22Rv1 (cell line): ENCODE data around the gene SCAP.
"Not testable (repeated sequence)": the region's sequence is repeated elsewhere in the genome, so short reads cannot be mapped to it uniquely, and the experiment has no call there.

Experiments
- H3K27ac ChIP-seq: fragments of 450-650 bp; 2 replicates; pipeline ENCODE4 v1.5.1; 2017
- ZFX ChIP-seq: fragments of 450-650 bp; IDR thresholded peaks from 2 replicates; pipeline ENCODE4 v1.6.1; 2017; ENCODE audit warnings: antibody characterized with exemption, borderline replicate concordance
- TF ChIP-seq, protein P1 (sequence below): fragments of 450-650 bp; IDR thresholded peaks from 2 replicates; pipeline ENCODE4 v1.5.1; 2017; ENCODE audit warnings: mild to moderate bottlenecking

The SCAP gene

DNA sequence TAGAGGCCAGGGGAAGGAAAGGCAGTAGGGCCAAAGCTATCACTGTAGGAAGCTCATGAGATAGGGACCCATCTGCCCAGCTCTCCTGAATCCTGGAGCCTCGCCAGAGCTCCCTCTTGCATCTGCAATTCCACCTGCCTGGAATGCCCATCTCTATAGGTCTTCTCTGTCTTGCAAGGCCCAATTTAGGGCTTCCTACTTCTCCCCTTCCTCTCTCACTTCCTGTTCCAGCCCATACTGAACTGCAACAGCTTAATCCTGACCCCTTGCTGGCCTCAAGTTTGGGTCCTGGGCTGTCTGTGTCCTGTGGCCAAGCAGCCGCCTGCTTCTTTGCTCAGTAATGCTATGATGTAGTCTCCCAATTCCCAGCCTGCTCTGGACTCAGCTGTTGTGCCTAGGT is 98.6 kb downstream of the SCAP start:
- H3K27ac ChIP-seq, result no peak overlapping the region
- TF ChIP-seq, protein P1, sequence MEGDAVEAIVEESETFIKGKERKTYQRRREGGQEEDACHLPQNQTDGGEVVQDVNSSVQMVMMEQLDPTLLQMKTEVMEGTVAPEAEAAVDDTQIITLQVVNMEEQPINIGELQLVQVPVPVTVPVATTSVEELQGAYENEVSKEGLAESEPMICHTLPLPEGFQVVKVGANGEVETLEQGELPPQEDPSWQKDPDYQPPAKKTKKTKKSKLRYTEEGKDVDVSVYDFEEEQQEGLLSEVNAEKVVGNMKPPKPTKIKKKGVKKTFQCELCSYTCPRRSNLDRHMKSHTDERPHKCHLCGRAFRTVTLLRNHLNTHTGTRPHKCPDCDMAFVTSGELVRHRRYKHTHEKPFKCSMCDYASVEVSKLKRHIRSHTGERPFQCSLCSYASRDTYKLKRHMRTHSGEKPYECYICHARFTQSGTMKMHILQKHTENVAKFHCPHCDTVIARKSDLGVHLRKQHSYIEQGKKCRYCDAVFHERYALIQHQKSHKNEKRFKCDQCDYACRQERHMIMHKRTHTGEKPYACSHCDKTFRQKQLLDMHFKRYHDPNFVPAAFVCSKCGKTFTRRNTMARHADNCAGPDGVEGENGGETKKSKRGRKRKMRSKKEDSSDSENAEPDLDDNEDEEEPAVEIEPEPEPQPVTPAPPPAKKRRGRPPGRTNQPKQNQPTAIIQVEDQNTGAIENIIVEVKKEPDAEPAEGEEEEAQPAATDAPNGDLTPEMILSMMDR, result no peak
- no peak for TF ChIP-seq ZFX

DNA sequence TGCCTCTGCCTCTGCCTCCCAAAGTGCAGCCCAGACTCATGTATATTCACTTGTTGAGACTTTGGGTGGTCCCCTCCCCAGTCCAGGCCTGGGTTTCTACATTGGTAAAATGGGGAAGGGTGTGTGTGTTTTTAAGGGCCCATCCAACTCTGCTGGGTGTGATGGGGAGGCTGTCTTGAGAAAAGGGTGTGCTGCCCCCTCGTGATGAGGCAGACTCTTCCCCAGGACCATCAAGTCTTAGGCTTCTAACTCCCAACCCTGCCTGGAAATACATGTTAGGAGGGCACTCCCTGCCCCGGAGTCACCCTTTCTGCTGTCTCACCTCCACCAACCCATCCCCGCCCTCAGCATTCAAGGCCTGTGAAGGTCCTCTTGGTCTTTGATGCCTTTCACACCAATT is 99.3 kb downstream of the SCAP start:
- TF ChIP-seq, protein P1, result no peak
- TF ChIP-seq ZFX, result no peak
- no peak overlapping the region for H3K27ac ChIP-seq

DNA sequence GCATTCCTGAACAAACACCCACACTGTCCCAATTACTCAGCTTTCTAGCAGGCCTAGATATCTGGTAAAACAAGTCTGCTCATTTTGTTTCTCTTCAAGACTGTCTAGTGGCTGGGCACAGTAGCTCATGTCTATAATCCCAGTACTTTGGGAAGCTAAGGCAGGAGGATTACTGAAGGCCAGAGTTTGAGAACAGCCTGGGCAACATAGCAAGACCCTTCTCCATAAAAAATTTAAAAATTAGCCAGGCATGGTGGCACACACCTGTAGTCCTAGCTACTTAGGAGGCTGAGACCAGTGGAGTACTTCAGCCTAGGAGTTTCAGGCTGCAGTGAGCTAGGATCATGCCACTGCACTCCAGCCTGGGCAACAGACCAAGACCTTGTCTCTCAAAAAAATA is 101.2 kb downstream of the SCAP start:
- TF ChIP-seq, protein P1, result no peak
- TF ChIP-seq ZFX, result no peak
- H3K27ac ChIP-seq, result no peak overlapping the region

DNA sequence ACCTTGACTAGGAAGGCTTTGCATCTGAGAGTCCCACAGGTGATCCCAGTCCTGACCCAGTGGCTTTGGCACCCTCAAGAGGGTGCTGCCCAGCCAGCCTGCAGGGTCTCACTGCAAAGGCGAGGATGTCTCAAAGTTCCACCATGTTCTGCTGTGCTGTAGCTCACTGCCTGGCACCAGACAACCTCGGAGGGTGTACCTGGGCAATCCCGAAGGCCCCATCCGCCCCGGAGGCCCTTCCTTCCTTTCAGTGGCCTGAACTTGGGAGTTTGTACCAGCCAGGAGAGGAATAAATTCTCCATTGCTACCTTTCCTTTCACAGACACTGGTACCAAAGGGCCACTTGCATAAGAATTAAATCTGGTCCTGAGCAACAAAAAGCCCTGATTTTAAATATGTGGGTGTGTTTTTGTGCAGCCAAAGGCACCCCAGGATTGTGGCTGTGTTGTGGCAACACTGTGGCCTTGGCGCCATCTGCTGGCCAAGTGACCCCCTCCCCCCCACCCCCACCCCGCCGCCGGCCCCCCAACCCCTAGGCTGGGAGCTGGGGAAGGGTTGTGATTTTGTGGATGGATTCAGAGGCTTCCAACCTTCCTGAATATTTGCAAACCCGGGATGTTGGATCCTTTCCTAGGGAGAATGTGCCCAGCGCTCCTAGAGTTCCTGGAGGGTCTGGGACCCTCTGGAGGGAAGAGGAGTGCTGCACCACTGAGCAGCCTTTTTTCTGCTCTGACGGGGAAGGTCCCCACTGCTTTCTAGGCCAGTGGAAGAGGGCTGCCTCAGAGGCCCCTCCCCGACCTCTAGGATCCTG is 104.6 kb downstream of the SCAP start:
- TF ChIP-seq, protein P1, result peak; percentile 67
- no peak for TF ChIP-seq ZFX
- H3K27ac ChIP-seq, result no peak overlapping the region

DNA sequence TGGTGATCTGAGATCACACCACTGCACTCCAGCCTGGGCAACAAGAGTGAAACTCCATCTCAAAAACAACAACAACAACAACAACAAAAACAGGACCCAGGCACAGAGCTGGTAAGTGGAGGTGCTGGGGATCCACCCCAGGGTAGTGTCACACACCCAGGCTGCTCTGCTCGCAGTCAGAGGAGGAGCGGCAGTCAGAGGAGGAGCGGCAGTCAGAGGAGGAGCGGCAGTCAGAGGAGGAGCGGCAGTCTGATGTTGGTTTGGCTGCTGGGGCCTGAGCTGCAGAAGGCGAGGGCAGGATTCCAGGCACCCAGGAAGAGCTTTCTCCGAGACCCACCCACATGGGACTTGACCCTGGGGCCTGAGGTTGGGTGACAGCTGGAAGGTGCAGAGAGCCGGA is 105.7 kb downstream of the SCAP start:
- not testable (repeated sequence) for H3K27ac ChIP-seq

DNA sequence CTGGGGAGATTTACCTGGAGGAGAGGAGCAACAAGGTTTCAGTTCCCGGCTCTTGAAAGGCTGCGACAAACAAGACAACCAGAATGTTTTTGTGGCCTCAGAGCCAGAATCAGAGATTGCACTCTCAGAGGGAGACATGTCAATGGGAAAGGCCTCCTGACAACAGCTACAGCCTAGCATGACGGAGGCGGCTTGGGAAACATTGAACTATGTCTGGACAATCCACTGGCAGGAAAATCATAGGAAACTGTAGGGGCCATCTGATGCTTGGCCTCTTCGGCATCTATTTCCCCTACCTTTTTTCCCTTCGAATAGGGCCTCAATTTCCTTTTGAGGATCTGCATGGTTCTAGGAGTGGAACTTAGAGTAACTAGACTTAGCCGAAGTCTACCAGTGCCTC is 108.1 kb downstream of the SCAP start:
- TF ChIP-seq, protein P1, result no peak
- no peak for TF ChIP-seq ZFX
- H3K27ac ChIP-seq, result no peak overlapping the region

DNA sequence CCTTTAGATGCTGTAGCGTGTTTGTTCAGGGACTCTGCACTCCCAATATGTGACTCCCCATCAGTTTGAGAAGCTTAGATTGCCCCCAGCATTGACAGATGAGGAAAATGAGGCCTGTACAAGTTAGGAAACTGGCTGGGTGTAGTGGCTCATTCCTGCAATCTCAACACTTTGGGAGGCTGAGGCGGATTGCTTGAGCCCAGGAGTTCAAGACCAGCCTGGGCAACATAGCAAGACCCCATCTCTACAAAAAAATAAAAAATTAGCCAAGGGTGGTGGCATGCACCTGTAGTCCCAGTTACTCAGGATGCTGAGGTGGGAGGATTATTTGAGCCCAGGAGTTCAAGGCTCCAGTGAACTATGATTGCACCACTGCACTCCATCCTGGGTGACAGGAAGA is 108.9 kb downstream of the SCAP start:
- TF ChIP-seq, protein P1, result no peak
- TF ChIP-seq ZFX, result no peak
- no peak overlapping the region for H3K27ac ChIP-seq
